Neural cell (in vitro differentiated cells): ENCODE data around the gene CXCR1.

Experiments
- EP300 ChIP-seq: fragments of 450-650 bp; conservative IDR thresholded peaks from 2 replicates; pipeline ENCODE4 v1.6.1; 2014; ENCODE audit warnings: antibody characterized with exemption, mild to moderate bottlenecking, moderate library complexity; ENCODE audit not compliant: poor library complexity, severe bottlenecking
- EZH2 ChIP-seq: fragments of 200-600, 300-800 bp; shearing (Covaris generic), sonication (generic); IDR thresholded peaks from 2 replicates; pipeline ENCODE4 v1.6.1; 2014; ENCODE audit warnings: antibody characterized with exemption, low read length, borderline replicate concordance, mild to moderate bottlenecking; ENCODE audit not compliant: insufficient read depth, poor library complexity, severe bottlenecking
- MXI1 ChIP-seq: fragments of 450-650 bp; conservative IDR thresholded peaks from 2 replicates; pipeline ENCODE4 v1.6.1; 2014; ENCODE audit warnings: antibody characterized with exemption, mild to moderate bottlenecking; ENCODE audit not compliant: poor library complexity, severe bottlenecking
- POLR2AphosphoS5 ChIP-seq: IDR thresholded peaks from 2 replicates; pipeline ENCODE4 v1.6.1; 2012
- RAD21 ChIP-seq: fragments of 450-650 bp; conservative IDR thresholded peaks from 2 replicates; pipeline ENCODE4 v1.6.1; 2014; ENCODE audit warnings: antibody characterized with exemption, mild to moderate bottlenecking, moderate library complexity
- SMC3 ChIP-seq: fragments of 450-650 bp; conservative IDR thresholded peaks from 2 replicates; pipeline ENCODE4 v1.6.1; 2014; ENCODE audit warnings: antibody characterized with exemption, mild to moderate bottlenecking, moderate library complexity; ENCODE audit not compliant: poor library complexity
- TAF1 ChIP-seq: IDR thresholded peaks from 2 replicates; pipeline ENCODE4 v1.6.1; 2012; ENCODE audit warnings: low read depth
- TF ChIP-seq, protein P1 (sequence below): fragments of 450-650 bp; IDR thresholded peaks from 2 replicates; pipeline ENCODE4 v1.5.1; 2014; ENCODE audit warnings: antibody characterized with exemption, mild to moderate bottlenecking, moderate library complexity; ENCODE audit not compliant: poor library complexity, severe bottlenecking
- TF ChIP-seq, protein P2 (sequence below): IDR thresholded peaks from 2 replicates; pipeline ENCODE4 v1.6.1; 2012; ENCODE audit warnings: borderline replicate concordance

DNA sequence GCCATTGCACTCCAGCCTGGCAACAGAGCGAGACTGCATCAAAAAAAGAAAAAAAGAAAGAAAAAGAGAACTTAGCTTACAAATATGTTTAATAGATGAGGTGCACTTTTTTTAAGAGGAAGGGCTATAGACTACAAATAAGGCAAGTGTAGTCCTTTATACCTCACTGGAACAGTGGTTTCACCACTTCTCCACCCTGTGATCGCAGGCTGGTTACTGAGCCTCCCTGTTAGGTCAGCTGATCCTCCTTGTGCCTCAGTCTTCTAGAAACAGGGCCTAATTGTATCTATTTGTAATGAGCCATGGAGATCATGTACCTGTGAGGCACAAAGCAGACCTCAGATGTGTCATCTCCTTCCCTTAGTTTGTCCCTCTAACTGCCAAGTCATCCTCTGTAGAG lies 36.4 kb downstream of the CXCR1 start:
- TF ChIP-seq, protein P1, sequence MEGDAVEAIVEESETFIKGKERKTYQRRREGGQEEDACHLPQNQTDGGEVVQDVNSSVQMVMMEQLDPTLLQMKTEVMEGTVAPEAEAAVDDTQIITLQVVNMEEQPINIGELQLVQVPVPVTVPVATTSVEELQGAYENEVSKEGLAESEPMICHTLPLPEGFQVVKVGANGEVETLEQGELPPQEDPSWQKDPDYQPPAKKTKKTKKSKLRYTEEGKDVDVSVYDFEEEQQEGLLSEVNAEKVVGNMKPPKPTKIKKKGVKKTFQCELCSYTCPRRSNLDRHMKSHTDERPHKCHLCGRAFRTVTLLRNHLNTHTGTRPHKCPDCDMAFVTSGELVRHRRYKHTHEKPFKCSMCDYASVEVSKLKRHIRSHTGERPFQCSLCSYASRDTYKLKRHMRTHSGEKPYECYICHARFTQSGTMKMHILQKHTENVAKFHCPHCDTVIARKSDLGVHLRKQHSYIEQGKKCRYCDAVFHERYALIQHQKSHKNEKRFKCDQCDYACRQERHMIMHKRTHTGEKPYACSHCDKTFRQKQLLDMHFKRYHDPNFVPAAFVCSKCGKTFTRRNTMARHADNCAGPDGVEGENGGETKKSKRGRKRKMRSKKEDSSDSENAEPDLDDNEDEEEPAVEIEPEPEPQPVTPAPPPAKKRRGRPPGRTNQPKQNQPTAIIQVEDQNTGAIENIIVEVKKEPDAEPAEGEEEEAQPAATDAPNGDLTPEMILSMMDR: no peak
- TF ChIP-seq MXI1: no peak
- no peak for TF ChIP-seq EZH2
- TF ChIP-seq POLR2AphosphoS5: no peak
- TF ChIP-seq, protein P2, sequence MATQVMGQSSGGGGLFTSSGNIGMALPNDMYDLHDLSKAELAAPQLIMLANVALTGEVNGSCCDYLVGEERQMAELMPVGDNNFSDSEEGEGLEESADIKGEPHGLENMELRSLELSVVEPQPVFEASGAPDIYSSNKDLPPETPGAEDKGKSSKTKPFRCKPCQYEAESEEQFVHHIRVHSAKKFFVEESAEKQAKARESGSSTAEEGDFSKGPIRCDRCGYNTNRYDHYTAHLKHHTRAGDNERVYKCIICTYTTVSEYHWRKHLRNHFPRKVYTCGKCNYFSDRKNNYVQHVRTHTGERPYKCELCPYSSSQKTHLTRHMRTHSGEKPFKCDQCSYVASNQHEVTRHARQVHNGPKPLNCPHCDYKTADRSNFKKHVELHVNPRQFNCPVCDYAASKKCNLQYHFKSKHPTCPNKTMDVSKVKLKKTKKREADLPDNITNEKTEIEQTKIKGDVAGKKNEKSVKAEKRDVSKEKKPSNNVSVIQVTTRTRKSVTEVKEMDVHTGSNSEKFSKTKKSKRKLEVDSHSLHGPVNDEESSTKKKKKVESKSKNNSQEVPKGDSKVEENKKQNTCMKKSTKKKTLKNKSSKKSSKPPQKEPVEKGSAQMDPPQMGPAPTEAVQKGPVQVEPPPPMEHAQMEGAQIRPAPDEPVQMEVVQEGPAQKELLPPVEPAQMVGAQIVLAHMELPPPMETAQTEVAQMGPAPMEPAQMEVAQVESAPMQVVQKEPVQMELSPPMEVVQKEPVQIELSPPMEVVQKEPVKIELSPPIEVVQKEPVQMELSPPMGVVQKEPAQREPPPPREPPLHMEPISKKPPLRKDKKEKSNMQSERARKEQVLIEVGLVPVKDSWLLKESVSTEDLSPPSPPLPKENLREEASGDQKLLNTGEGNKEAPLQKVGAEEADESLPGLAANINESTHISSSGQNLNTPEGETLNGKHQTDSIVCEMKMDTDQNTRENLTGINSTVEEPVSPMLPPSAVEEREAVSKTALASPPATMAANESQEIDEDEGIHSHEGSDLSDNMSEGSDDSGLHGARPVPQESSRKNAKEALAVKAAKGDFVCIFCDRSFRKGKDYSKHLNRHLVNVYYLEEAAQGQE: no peak
- no peak for TF ChIP-seq EP300
- TF ChIP-seq TAF1: no peak
- no peak for TF ChIP-seq RAD21
- no peak for TF ChIP-seq SMC3
